Activated naive CD4-positive, alpha-beta T cell treated with anti-CD3 and anti-CD28 coated beads, Interleukin-2, amount 50 U/mL, for 72 hours (primary cell): ENCODE data around the gene MILR1. TPM values are rescaled to one million over a fixed set of nuclear protein-coding genes. Genes with fewer than 3 reads are reported as not detected.
"Not testable (repeated sequence)": the region's sequence is repeated elsewhere in the genome, so short reads cannot be mapped to it uniquely, and the experiment has no call there.

Source experiments
- ATAC-seq, 2 donors: fragments of 150-1000 bp; cut with Tn5 transposase; 2 replicates each; pipeline ENCODE4 v1.10.0; 2021; ENCODE audit warnings: mild to moderate bottlenecking in 2 of 2, moderate library complexity in 2 of 2
- DNase-seq, 2 donors: peaks; one replicate each; pipeline ENCODE4 v3.0.0; 2021 to 2022; ENCODE audit warnings: low spot score in 2 of 2
- H3K27ac Mint-ChIP-seq, 2 donors: one replicate each; pipeline ENCODE4 v1.8.0; 2022; ENCODE audit warnings: mild to moderate bottlenecking in 2 of 2, mixed read lengths in 2 of 2
- H3K36me3 Mint-ChIP-seq, 2 donors: one replicate each; pipeline ENCODE4 v1.8.0; 2022; ENCODE audit warnings: mixed read lengths in 2 of 2
- H3K9me3 Mint-ChIP-seq, 2 donors: one replicate each; pipeline ENCODE4 v1.8.0; 2022; ENCODE audit warnings: mixed read lengths in 2 of 2
- total RNA-seq, 2 donors: library from RNA; stranded (reverse); gene quantifications; one replicate each; pipeline ENCODE4 v1.2.3, GENCODE V29; 2022

The MILR1 gene
- total RNA-seq, 2 donors from 2014 or later = 0.64 TPM; not detected in 1

DNA sequence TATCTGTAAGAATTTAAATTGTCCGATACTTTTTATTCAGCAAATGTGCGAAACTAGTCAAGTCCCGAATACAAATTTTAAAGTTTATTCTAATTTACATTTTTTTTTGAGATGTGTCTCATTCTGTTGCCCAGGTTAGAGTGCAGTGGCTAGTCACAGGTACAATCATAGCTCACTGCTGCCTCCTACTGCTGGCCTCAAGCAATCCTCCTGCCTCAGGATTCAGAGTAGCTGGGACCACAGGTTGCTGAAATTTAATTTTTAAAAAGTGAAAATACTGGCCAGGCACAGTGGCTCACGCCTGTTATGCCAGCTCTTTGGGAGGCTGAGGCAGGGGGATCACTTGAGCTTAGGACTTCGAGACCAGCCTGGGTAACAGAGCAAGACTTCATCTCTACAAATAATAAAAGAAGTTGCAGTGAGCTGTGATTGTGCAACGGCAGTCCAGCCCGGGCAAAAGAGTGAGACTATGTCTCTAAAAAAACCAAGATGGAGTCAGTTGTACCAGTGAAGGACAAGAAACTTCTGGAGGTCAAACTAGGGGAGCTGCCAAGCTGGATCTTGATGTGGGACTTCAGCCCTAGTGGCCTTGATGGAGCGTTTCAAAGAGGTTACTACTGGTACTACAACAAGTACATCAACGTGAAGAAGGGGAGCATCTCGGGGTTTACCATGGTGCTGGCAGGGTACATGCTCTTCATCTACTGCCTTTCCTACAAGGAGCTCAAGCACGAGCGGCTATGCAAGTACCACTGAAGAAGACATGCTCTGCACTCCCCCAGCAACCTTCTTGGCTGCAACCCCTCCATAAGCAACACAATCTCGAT, 42.3 kb downstream of the MILR1 start:
- peak; percentile 34 to 77 for ATAC-seq
- Mint-ChIP-seq H3K27ac (no peak overlapping the region), H3K9me3 (no peaks in the 10 kb centered on the region), H3K36me3 (peaks cover 20 to 35% of the 10 kb centered on the region in 2 donors)
- peak in 1 of 2 donors; percentile 61 for DNase-seq

DNA sequence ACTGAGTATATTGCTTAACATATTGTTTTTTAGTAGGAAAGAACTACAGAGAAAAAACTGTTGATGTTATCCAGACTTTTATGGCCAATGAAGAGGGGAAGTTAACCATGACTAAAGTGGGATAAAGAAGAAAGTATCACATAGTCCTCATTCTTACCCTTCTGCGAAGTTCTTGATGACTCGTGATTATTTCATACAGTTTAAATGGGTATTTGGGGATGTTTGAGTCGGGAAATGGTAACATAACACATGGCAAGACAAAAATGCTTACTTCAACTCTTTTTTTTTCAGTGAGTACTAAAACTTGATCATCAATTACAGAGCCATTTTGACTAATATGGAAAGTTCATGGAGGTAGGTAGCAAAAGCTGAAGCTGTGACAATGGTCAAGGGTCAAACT, 43.1 kb downstream of the MILR1 start:
- H3K36me3 Mint-ChIP-seq = peaks cover 27 to 42% of the 10 kb centered on the region in 2 donors
- ATAC-seq = no peak
- no peak overlapping the region for H3K27ac Mint-ChIP-seq

DNA sequence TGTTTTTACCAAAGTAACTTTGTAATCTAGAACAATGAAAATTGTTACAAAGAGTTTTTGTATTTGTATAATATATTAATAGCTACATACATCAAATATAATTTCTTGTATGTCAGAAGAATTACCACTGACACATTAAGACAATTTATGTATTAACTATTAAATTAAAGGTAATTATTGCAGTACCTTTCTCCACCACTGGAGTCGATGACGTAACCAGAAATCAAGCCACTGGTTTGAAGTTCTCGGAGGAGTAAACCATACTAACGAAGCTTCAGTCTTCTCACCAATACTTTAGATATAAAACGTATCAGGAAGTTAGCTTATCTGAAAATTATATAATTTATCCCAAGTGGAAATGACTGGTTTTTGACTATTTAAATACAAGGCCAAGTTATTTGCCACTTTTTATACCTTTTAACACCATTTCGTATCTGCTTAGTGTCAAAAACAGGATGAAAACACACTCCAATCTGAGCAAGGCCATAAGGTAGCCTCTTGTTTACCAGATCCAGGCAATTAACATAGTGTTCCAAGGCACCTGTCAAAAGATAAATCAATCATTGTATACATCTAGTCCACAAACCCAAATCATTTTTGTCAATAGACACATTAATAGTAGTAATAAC, 43.7 kb downstream of the MILR1 start:
- Mint-ChIP-seq H3K27ac (no peak overlapping the region), H3K9me3 (no peaks in the 10 kb centered on the region), H3K36me3 (peaks cover 28 to 48% of the 10 kb centered on the region in 2 donors)
- DNase-seq (no peak), ATAC-seq (no peak)

More for the DNA sequence above, 43.1 kb downstream of the MILR1 start:
- DNase-seq = no peak
- H3K9me3 Mint-ChIP-seq = no peaks in the 10 kb centered on the region

DNA sequence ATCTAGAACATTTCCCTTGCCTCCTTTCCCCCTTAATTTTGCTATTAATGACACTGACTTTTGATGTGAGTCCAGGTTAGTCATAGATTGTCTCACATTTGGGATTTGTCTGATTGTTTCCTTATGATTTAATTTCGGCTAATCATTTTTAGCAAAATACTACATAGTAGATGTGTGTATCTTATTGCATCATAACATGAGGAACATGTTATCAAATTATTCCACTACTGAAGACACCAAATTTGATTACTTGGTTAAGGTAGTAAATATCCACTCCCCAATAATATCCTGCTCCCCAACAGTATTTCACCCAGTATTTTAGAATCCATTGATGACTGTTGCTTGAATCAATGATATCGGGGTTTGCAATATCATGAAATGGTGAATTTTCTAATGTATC, 45.2 kb downstream of the MILR1 start:
- DNase-seq = no peak
- ATAC-seq = no peak
- H3K36me3 Mint-ChIP-seq = peaks cover 28 to 55% of the 10 kb centered on the region in 2 donors
- H3K27ac Mint-ChIP-seq = peak overlapping the region in 1 of 2 donors; percentile 78
- no peaks in the 10 kb centered on the region for H3K9me3 Mint-ChIP-seq

DNA sequence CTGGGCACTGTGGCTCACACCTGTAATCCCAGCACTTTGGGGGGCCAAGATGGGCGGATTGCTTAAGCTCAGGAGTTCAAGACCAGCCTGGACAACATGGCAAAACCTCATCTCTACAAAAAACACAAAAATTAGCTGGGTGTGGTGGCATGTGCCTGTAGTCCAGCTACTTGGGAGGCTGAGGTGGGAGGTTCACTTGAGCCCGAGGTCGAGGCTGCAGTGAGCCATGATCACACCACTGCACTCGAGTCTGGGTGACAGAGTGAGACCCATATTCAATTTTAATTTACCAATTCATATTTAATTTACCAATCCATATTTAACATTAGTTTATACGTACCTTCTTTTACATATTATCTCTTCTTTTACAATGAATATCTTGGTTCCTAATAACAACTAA, 46.4 kb downstream of the MILR1 start:
- Mint-ChIP-seq H3K36me3 (peaks cover 28 to 57% of the 10 kb centered on the region in 2 donors), H3K27ac (peak overlapping the region; percentile 78 to 100)
- not testable (repeated sequence) for ATAC-seq, DNase-seq, H3K9me3 Mint-ChIP-seq

DNA sequence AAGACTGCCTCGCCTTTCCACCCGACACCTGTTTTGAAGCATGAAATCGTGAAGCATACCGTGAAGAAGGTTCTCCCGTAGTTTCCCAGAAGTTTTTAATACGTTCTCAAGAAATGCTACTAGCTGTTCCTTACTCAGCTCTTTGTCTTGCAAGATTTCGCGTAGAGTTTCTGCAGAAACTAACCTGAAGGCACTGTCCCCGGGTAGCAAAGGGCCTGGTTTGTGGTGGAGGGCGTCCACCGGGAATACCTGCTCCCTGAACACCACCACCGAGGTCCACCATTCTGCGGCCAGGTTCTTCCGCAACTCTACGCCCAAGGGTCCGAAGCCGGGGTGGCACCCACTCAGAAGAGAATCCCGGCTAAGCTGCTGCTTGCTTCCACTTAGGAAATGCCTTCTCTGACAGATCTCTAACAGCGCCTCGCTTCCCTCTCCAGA, 47.5 kb downstream of the MILR1 start:
- ATAC-seq = no peak
- Mint-ChIP-seq H3K36me3 (peaks cover 36 to 65% of the 10 kb centered on the region in 2 donors), H3K9me3 (no peaks in the 10 kb centered on the region), H3K27ac (peak overlapping the region; percentile 100)
- no peak for DNase-seq

DNA sequence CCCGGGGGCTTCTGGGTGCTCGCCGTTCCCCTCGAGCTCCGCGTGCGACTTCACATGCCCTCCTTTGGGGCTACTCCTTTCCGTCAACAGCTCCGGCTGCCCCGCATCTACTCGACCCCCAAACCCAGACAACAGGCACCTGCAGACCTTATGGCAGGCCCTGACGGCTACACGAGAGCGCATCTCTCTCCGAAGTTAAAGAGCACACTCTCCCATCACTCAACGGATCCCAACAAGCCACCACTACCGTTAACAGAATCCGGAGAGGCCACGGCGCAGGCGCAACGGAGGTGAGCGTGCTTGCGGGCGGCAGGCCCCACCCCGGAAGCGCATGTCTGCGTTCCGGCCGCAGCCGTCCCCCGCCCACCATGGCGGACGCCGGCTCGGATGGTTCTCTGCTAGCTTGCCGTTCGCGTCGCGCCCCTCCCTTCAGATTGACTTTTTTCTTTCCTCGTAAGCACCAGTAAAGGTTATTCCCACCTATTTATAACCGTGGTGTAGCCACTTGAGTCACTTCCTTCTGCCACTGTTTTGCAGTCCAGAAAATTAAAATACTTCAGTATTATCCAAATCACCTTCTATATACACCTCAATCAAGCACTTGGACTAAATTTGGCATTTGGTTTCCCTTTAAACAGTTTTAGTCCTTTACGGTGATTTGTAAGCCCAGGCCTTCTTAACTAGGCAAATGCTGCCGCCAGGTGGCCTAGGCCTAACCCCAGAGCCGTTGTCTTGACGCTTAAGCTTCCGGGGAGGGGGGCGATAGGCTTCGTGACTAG, 48.1 kb downstream of the MILR1 start, which contains the start of gene POLG2:
POLG2 (minus strand) TSS at position 269 of the 779 bp plus-strand sequence; CDS start at position 183, 86 bp downstream.
- peak within 1 kb of the TSS; percentile 100 for H3K27ac Mint-ChIP-seq
- DNase-seq (peak; percentile 95 to 96), ATAC-seq (peak; percentile 74 to 75)
- no peaks in the 10 kb centered on the region for H3K9me3 Mint-ChIP-seq
- peaks cover 42 to 65% of the 10 kb centered on the region in 2 donors for H3K36me3 Mint-ChIP-seq

DNA sequence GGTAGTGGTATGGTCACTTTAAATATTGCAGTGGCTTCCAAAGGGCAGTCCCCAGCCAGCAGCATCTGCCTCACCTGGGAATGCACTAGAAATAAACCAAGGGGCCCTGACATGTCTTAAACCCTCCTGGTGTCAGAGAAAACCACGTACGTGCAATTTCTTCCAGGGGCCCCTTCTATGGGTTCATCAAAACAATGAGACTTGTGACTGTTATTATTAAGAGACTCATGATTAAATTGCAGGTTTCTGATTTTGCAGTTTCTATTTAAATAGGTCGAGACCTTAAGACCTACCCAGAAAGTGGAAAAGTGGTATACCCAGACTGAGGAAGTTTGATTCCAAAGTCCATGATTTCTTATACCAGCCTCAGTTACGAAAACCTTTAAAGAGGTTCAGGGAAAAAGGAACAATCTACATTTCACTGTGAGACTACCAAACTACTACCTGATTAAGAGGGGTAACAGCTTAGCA, 48.7 kb downstream of the MILR1 start:
- ATAC-seq (no peak), DNase-seq (peak in 1 of 2 donors; percentile 60)
- Mint-ChIP-seq H3K36me3 (peaks cover 49 to 69% of the 10 kb centered on the region in 2 donors), H3K27ac (peak overlapping the region; percentile 100), H3K9me3 (no peaks in the 10 kb centered on the region)

DNA sequence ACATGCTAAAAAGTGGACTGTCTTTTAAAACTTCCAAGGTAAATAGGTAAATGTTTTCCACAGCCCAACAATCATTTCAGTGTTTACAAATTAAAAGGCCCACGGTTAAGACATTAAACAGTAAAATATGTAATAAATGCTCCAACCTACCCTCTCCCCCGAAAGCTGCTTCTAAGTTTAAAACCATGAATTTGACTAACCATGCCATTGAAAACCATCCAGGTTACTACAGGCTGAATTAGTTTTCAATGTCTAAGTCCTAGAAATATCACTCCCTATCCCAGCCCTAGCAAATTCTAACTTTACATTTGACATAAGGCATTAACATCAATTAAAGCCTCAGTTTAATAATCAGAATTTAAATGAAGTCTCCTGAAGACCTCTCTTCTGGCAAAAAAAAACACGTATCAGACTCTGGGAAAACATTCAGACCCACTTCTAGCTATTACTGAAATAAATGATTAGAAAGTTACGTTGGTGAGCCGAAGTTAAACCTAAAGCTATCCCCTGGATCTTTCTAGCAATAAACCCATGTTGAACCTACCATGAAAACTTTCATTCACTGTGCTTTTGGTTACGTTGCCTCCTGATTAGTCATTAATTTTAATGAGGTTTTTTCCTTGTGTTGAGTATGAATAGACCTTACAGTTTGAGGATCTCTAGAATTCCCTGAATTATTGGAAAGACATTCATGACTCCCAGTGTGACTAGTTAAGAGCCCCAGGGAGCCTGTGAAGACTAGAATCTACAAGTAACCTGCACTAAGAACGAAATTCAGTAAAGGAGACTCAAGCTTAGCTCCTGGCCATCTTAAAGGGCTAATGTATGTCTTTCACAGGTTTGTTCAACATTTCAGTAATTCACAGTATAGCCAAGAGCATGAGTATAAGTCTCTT, 49.6 kb downstream of the MILR1 start:
- DNase-seq (no peak), ATAC-seq (no peak)
- peak overlapping the region; percentile 100 for H3K27ac Mint-ChIP-seq
- H3K9me3 Mint-ChIP-seq = no peaks in the 10 kb centered on the region
- peaks cover 58 to 79% of the 10 kb centered on the region in 2 donors for H3K36me3 Mint-ChIP-seq

DNA sequence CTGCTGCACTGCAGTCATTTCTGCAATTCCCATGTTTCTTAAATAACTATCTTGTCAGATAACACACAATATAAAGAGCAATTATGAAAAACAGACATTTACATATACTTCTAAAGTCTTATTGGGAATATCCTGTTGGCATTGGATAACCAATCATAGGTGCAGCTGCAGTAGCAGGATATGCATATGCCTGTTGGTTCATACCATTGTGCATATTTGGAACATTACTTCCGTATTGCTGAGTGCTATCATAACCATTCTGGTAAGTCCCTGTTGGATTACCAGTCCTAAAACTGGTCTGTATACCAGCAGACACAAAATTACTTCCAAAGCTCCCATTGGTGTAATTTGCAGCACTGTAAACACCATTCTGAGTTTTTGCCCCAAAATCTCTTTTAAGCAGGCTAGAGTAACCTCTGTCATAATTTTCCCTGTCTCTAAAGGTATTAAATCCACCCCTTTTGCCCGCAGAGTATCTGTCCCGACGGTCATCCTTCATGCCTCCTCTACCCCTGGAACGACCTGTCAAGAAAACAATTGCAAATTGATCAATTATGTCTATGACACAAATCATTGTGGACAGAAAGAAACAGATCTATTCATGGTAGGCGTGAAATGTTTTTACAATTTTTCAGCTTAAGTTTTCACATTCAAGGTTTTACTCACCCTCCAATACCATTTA, 51.0 kb downstream of the MILR1 start:
- DNase-seq (no peak), ATAC-seq (no peak)
- peaks cover 61 to 80% of the 10 kb centered on the region in 2 donors for H3K36me3 Mint-ChIP-seq
- H3K27ac Mint-ChIP-seq = peak overlapping the region; percentile 97 to 100
- H3K9me3 Mint-ChIP-seq = no peaks in the 10 kb centered on the region

DNA sequence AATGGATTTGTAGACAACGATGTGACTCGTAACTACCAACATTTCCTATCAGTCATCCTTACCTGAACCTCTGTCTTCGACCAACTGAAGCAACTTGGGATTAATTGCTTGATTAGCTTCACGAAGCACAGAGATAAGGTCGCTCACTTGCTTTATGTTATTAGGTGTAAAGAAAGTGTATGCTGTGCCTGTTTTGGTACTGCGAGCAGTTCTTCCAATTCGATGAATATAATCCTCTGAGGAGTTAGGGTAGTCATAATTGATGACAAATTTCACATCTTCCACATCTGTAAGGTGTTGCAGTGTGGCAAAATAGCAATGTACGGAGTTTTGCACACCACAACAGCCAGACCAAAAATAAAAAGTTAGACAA, 51.6 kb downstream of the MILR1 start:
- ATAC-seq = no peak
- H3K27ac Mint-ChIP-seq = peak overlapping the region; percentile 97 to 100
- peaks cover 66 to 85% of the 10 kb centered on the region in 2 donors for H3K36me3 Mint-ChIP-seq
- no peak for DNase-seq
- no peaks in the 10 kb centered on the region for H3K9me3 Mint-ChIP-seq

DNA sequence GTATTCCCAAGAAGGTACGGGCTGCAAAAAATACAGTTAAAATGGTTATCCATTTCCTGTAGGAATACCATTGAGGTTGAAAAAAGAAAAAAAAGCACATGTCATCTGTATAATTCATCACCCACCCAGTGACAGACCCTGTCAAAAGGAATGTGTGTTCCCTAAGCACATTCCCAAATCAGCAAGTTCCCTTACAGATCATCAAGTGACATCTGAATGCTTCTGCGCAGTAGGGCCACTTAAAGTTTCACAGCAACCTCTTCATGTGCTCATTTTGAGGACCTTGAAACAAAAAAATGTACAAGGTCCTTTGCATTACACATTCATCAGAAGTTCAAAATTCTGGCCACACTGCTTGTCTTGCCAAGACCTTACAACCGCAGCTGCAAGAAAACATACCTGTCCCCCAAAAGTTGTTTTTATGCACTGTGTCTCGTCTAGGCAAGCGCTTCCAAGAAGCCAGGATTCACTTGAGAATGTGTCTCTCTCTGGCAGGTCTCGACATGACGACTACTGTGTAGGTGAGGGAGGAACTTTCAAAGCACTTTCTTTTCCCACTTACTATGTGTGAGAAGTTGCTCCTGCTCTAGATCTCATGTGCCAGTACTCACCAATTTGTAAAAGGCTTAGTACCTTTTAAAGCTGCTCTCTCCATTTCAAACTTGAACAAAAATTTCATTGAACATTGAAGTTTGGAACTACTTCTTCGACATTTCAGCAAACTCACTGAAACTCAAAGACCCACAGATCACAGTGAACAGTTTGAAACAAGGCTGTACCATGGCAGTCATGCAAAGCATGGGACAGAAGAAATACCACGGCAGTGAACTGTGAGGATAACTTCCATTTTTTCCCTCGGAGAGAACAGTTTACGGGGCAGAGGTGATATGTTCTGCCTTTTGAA, 52.2 kb downstream of the MILR1 start:
- no peak for DNase-seq
- Mint-ChIP-seq H3K27ac (peak overlapping the region; percentile 97 to 100), H3K9me3 (no peaks in the 10 kb centered on the region), H3K36me3 (peaks cover 71 to 88% of the 10 kb centered on the region in 2 donors)
- no peak for ATAC-seq

DNA sequence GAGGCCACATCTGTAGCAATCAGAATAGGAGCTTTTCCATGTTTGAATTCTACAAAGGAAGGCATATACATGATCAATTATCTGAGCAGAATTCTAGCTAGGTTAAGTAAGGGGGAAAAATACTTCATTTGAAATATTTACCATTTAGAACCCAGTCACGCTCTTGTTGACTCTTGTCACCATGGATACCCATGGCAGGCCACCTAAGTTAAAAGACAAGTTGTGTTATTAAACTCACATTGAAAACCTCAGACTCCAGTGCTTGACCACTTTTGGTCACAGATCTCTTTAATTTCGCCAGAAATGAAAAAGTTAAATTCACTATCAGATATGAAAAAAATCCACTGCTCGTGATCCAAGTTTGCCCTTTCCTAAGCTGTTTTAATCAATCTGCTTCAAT, 53.1 kb downstream of the MILR1 start:
- ATAC-seq (no peak), DNase-seq (no peak)
- Mint-ChIP-seq H3K27ac (peak overlapping the region; percentile 97 to 100), H3K36me3 (peaks cover 66 to 80% of the 10 kb centered on the region in 2 donors), H3K9me3 (no peaks in the 10 kb centered on the region)

DNA sequence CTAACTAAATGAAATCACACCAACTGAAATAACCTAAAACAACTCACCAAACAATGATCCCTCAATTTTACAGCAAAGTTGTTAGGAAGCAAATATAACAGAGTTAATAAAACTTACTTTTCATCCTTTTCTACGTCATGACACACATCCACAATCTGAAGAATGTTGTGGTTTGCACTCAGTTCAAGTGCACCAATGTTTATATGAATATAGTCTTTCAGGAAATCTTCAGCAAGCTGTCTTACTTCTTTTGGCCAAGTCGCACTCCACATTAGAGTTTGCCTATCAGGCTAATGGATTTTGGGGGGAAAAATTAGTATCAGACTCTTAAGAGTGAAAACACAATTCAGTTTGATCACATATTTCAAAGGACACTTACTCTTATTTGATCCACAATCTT, 53.9 kb downstream of the MILR1 start:
- ATAC-seq (no peak), DNase-seq (no peak)
- H3K9me3 Mint-ChIP-seq = no peaks in the 10 kb centered on the region
- peak overlapping the region; percentile 97 to 100 for H3K27ac Mint-ChIP-seq
- peaks cover 73 to 80% of the 10 kb centered on the region in 2 donors for H3K36me3 Mint-ChIP-seq
